HG03039 (cell line): ENCODE results near the gene AGAP4.
"Not testable (repeated sequence)": the region's sequence is repeated elsewhere in the genome, so short reads cannot be mapped to it uniquely, and the experiment has no call there.

Experiments used
- ATAC-seq: cut with Tn5 transposase; IDR thresholded peaks from one replicate; pipeline ENCODE4 v1.9.1; 2021; ENCODE audit warnings: mild to moderate bottlenecking, moderate library complexity; ENCODE audit not compliant: unreplicated experiment

Gene AGAP4

DNA sequence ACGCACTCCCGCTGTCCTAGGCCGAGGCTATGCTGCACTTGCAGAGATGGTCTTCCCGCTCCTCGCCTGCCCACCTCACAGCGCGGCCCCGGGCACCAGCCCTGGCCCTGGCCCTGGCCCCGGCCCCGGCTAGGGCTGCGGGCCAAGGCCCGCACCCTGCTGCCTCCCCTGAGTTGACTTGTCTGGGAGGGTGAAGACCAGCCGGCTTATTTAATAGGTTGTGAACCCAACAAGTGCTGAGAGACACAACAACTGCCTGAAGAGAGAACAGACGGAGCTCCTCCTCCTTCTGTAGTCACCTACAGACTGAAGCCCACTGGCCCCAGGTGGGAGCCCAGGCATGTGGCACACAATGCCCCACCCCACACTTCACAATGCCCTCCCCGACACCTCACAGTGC, at the start of gene AGAP4:
TSS of gene AGAP4 (minus strand) at position 101 of the 400 bp plus-strand sequence. CDS start 153 bp downstream, outside the sequence.
- not testable (repeated sequence) for ATAC-seq

DNA sequence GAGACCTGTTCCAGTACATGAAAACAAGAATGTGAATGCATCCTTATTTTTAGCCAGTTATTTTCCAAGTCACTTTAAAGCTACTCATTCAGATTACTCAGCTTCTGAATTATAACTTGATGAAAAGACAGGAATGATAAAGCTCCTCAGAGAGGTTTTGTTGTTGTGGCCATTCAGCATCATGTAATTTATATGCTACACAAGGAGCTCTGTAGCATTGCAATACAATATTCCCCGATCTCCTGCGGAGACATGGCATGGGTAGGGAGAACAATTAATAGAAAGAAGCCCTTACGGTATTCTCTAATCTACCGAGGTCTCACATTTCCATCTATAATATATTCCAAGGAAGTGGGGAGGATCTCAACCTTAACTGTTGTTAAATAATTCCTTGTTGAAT, 43.4 kb upstream of the AGAP4 start:
- not testable (repeated sequence) for ATAC-seq

DNA sequence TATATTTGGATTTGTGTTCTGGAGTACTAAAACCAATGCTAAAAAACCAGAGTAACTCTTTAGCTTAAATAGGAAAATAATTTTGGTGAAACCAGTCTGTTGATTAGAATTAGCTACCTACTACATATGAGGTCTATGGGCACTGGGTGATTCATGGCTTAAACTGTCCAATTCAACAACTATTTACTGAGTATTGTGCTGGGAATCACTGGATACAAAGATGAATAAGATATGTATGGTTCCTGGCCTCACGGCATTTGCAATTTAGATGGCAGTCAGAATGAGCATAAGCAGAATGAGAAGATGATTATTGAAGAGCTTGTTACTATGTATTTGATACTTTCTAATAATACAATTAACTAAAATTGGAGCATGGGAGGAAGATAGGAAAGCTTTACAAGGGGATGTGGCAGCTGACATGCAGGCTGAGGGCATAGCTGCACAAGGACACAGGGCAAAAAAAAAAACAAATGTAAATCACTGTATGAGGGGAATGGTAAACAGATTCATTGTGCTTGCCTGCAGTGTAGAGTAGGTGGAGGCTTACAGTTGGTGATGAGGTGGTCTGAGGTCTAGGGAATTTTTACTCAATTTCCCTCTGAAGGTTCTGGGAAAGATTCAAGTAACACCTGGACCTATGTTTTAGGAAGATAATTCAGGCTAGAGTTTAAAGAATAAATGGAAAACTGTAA, 42.4 kb upstream of the AGAP4 start:
- not testable (repeated sequence) for ATAC-seq

DNA sequence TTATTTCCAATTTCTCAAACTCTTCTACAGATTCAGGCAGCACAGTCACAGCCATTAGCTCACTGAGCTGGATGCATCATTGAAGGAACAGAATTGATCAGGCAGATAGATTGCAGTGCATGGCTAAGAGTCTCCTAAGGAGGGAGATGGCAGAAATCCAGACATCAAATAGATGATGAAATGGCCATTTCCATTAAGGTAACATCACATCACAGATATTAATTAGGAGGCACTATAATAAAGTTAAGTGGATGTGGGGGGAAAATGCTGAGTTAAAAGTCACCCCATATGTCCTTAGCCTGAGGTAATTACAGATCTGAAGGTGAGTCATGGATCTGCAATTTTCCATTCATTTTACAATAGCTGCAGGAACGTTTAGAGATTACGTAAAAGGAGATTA, 35.6 kb upstream of the AGAP4 start:
- ATAC-seq, result not testable (repeated sequence)

DNA sequence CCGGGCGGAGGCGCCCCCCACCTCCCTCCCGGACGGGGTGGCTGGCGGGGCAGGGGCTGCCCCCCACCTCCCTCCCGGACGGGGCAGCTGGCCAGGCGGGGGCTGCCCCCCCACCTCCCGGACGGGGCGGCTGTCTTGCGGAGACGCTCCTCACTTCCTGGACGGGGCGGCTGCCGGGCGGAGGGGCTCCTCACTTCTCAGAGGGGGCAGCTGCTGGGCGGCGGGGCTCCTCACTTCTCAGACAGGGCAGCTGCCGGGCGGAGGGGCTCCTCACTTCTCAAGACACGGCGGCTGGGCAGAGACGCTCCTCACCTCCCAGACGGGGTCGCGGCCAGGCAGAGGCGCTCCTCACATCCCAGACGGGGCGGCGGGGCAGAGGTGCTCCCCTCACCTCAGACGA, 18.1 kb upstream of the AGAP4 start:
- ATAC-seq, result not testable (repeated sequence)

DNA sequence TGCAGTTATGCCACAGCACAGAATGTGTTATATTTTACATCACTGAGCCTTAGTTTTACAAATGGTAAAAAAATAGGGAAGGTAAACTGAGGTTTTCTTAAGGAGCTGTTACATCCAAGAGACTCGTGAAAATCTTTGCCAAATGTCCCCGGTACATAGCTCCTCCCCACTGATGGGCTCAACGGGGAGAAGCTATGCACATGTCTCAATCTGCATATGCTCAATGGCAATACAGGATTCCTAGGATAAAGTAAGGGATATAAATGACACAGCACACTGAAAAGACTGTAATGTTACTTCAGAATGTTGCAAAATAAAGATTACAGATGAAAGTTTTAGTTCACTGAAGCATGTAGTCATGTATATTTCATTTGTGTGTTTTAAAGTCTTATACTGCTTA, 17.0 kb upstream of the AGAP4 start:
- ATAC-seq, result not testable (repeated sequence)

DNA sequence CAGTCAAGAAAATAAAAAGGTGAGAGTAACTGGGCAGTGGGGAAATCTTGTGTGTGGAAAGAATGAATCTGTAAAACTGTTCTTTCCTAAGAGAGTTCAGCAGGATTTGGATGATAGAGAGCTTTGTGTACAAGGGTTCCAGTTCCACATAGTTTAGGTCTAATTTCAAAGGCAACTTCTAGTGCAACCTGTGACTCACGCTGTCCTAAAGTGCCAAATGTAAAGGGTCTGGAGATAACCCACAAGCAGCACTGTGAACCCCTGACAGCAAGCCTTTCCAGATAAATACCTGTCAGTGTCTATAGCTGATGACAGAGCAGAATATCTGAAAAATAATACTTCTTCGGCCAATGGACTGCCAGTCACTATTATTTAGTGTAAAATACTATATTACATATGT, 16.3 kb upstream of the AGAP4 start:
- ATAC-seq, result not testable (repeated sequence)

DNA sequence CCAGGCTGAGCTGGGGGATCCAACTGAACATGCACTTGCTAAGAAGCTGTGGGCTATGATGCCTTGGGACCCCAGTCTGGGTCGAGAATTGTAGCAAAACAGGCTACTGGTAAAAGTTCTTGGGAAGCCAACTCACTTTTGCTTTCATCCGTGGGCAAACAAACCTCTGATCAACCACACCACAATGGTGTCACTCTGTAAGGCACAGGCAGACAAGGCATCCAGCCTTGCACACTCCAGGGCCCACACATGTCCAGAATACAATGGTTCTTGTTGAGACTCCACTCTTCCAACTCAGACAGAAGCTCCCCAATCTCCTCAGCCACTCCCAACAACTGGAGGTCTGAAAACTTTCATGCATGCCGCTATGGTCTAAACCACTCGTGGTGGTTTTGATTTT, 10.6 kb upstream of the AGAP4 start:
- not testable (repeated sequence) for ATAC-seq

DNA sequence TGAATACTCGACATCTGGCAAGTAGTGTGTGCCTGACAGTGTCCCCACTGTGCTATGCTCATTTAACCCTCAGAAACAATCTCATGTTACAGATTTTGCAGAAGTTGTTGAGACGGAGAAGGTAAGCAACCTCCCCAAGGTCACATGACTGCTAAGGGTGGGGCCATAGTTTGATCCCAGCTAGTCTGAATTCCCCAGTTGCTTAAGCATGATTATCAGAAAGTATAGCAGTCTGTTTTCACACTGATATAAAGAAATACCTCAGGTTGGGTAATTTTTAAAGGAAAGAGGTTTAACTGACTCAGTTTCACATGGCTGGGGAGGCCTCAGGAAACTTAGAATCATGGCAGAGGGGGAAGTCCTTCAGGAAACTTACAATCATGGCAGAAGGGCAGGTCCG, 1.2 kb upstream of the AGAP4 start:
- not testable (repeated sequence) for ATAC-seq

DNA sequence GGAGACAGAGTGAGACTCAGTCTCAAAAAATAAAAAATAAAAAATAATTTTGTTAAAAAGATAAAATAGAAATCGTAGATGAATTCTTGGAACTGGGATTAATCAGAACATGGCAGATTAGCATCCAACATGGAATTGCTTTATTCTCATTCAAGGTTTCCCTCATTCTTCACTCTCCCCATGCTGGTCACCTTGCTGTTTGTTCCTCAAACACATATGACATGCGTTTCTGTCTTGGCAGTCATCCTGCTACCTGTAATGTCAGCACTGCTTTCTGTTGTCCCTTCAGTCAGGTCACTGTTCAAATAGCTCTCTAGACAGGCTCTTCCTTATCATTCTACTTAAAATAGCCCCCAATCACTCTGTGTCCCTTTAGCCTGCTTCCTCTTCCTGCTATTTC, 24.4 kb downstream of the AGAP4 start:
- ATAC-seq, result not testable (repeated sequence)

DNA sequence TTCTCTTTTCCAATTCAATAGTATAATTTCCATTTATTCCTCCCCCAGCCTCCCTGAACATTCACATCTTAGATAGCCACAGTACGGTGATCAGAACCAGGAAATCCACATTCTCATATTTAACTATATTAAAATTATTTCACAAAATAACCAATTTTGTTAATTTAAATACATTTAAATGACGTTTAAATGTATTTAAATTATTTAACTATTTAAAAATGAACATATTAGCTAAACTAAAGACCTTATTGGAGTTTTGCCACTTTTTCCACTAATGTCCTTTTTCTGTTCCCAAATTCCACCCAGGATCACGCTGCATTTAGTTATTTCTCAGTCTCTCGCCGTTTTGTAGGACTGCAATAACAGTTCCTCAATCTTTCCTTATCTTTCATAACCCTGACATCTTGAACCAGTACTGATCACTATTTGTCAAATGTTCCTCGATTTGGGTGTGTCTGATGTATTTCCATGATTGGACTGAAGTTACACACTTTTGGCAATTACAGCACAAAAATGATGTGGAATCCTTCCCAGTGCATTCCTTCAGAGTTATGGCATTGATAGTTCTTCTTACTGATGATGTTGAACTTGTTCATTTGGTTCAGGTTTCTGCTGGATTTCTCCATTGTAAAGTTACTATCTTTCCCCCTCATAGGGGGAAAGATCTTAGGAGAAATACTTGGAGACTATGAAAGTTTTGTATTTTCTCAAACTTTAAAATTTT, 27.0 kb downstream of the AGAP4 start:
- not testable (repeated sequence) for ATAC-seq

DNA sequence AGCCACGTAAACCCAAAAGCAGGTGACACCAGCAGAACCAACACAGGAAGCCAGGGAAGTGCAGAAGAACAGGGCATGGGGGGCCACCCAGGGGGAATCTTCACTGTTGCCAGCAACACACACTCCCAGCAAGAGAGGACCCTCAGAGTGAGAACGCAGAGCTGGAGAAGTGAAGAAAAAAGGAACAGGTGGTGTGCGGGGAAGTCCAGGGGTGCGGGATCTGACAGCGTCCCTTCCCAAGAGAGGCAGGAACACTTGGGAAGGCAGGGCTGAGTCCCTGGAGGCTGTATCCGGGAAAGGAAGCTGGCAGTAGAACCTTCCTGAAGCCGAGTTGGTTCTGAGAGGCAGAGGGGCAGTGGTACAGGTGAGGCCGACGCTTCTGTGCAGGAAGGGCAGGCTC, 27.7 kb downstream of the AGAP4 start:
- no peak for ATAC-seq

DNA sequence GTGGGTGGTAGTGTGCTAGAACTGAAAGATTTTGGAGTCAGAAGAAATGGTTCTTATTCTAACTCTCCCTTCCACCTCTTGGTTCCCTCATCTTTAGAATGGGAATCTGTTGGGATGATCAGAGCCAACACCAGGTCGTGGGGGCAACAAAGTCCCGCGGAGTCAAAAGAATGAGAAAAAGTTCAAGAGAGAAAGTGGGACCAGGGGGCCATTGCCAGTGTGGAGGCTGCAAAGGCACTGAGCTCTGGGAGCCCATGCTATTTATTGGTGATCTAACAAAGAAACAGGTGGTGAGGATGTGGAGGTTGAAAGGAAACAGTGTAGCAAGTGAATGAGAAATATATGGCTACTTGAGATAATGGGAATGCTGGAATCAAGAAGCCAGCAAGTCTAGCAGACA, 29.4 kb downstream of the AGAP4 start:
- no peak for ATAC-seq

DNA sequence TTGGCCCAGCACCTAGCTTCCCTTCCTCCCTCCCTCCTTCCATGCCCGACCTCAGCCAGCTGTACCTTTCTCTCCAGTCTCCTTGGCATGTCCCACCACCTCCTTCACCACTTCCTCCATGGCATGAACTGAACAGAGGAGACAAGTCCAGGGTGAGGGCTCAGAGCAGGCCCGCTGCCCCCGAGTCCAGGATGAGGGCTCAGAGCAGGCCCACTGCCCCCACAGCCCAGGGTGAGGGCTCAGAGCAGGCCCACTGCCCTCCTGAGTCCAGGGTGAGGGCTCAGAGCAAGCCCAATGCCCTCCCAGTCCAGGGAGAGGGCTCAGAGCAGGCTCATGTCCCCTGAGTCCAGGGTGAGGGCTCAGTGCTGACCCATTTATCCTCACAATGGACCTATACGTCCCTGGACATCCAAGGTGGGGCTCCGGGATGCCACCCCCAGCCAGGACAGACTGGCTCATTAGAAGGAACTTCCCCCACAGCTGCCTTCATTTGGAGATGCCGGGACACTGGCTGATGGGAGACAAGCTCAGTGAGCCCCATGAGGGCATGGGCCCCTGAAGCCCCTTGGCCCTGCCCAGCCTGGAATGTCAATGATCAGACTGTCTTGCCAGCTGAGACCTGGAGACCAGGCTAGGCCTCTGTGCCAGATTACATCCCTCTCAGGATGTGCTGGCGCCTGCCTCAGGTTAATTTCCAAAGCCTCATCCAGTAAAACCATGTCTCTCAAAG, 30.0 kb downstream of the AGAP4 start:
- no peak for ATAC-seq

DNA sequence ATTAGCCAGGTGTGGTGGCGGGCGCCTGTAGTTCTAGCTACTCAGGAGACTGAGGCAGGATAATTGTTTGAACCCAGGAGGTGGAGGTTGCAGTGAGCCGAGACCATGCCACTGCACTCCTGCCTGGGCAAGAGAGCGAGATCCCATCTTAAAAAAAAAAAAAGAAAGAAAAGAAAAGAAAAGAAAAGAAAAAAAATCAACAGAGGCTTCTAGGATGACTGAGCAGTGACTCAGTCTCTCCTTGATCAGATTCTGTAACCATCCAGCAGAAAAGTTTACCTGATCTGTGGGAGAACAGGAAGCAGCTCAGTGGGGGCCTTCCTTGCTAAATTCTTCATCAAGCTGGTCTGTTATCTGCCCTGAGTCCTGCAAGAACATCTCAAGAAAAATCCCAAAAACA, 33.2 kb downstream of the AGAP4 start:
- not testable (repeated sequence) for ATAC-seq

DNA sequence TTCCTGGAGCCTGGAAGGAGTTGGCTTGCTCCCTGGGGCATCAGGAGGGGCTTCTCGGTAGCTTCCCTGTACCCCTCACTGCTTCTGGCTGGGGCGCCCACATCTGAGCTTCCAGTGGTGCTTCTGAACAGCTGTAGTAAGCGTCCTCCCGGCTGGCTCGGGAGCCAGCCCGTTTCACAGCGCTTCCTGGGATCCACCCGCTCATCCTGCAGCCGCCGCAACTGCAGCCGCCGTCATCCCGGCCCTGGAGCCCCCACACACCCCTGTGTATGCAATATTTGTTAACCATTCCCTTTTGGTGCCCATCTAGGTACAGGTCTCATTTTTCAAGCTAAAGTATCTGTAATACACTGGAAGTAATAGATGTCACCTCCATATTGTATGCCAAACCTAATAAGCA, 34.3 kb downstream of the AGAP4 start:
- not testable (repeated sequence) for ATAC-seq

DNA sequence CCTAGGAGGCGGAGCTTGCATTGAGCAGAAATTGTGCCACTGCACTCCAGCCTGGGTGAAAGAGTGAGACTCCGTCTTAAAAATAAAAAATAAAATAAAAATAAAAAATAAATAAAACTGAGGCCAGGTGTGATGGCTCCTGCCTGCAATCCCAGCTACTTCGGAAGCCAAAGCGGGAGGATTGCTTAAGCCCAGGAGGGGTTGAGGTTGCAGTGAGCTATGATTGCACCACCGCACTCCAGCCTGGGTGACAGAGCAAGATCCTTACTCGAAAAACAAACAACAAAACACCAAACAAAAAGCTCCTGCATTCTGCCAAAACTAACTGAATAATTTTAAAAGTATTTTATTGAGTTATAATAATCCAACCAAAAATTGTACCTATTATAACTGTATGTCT, 36.2 kb downstream of the AGAP4 start:
- ATAC-seq, result no peak

DNA sequence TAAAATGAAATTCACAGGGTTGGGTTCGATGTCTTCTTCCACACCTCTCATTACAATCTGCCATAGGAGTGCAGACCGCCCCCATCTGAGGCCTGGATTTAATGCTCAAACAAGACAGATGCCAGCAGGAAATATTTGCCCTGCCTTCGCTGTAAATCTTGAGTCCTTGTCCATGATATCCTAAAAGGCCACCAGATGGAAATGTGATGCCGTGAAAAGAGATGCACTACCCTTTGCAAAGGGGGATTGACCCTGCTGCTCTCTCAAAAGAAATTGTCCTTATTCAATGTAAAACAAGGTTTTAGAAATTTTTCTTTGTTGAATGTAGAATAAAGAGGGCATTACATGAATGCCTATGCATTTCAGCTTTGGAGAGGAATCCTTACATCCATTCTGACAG, 37.5 kb downstream of the AGAP4 start:
- ATAC-seq, result no peak

DNA sequence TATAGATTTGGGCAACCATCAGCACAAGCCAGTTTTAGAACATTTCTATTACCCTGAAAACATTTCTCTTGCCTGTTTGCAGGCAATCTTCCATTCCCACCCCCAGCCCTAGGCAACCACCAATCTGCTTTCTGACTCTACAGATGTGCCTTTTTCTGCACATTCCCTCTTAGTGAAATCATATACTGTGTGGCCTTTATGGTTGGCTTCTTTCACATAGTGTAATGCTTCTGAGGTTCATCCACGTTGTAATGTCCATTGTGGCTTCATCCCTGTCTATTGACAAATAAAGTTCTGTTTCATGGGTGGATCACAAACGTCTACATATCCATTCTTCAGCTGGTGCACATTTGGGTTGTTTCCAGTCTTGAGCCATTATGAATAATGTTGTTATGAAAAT, 42.3 kb downstream of the AGAP4 start:
- ATAC-seq, result not testable (repeated sequence)

DNA sequence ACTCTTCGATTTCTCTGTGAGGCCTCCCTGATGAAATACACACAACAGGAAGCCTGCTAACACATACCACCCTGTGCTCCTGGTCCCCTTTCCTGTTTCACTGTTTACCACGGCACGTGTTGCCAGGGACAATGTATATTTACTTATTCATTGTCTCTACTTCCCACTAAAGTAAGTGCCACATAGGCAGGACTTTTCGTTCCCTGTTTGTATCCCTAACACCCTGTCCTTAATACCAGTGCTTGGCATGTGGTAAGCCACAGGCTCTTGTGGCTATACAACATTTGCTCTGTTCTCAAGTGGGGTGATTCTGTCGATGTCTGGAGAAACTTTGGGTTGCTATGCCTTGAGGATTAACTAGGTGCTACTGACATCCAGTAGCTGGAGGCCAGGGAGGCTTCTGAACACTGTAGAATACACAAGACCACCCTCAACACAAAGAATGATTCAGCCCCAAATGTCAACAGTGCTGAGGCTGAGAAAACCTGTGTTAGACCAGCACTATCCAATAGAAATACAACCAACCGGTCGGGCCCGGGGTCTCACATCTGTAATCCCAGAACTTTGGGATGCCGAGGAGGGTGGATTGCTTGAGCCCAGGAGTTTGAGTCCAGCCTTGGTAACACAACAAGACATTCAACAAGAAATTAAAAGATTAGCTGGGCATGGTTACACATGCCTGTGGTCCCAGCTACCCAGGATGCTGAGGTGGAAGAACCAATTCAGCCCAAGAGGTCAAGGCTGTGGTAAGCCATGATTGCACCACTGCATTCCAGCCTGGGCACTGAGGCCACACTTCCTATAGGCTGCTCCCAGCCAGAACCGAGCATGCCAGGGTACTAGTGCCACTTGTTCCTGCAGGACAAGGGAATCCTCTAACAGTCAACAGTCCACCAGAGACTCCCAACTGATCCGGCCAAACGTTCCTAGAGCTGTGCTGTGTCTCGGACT, 44.0 kb downstream of the AGAP4 start:
- ATAC-seq, result not testable (repeated sequence)

DNA sequence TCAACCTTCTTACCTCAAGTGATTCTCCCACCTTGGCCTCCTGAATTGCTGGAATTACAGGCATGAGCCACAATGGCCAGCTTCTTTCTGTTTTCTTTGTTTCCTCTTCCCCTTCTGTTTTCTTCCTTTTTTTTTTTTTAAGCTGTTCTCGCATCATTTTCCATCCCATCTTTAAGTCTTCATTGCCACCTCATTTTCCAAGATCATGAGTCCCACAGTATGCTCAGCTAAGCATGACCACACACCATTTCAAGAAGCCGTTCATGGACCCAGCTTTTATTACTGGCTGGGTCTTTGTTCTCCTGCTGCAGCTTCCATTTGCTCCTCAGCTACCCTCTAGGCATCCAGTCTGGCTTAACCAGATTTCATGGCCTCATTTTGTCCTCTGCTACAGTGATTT, 52.5 kb downstream of the AGAP4 start:
- ATAC-seq, result not testable (repeated sequence)
